A375 (cell line): ENCODE results near the gene NUP210L. TPM values are rescaled to one million over a fixed set of nuclear protein-coding genes. Genes with fewer than 3 reads are reported as not detected.

Experiments
- small RNA-seq: library from RNA; depleted of rRNA; stranded (forward); fragments of <200 nt; gene quantifications from one replicate; pipeline ENCODE3, GENCODE V24; 2014
- total RNA-seq: library from RNA; depleted of rRNA; stranded (reverse); fragments of >200 nt; shearing (Covaris generic); gene quantifications from 2 replicates; pipeline ENCODE4 v1.2.3, GENCODE V29; 2014; rRNA removed

Gene NUP210L
- total RNA-seq: 0.08 TPM in 1 of 2 replicates, not detected in the other

GRCh38 chr1:154154534-154155191 is at the start of gene NUP210L:
Gene NUP210L (minus strand): TSS chr1:154155073.

GRCh38 chr1:154191990-154192461 is 37.2 kb upstream of the NUP210L start, which contains the start of gene TPM3:
Gene TPM3 (minus strand): TSS chr1:154192100. CDS start chr1:154192018, 82 bp downstream.

GRCh38 chr1:153990468-153991150 is 164.3 kb downstream of the NUP210L start, which contains the start of gene RPS27:
Gene RPS27 (plus strand): TSS chr1:153990762. CDS start chr1:153990797, 35 bp downstream.

GRCh38 chr1:153985941-153986761 is 168.7 kb downstream of the NUP210L start, which contains the start of gene RAB13:
Gene RAB13 (minus strand): TSS chr1:153986339. CDS start chr1:153986236, 103 bp downstream.

DNA sequence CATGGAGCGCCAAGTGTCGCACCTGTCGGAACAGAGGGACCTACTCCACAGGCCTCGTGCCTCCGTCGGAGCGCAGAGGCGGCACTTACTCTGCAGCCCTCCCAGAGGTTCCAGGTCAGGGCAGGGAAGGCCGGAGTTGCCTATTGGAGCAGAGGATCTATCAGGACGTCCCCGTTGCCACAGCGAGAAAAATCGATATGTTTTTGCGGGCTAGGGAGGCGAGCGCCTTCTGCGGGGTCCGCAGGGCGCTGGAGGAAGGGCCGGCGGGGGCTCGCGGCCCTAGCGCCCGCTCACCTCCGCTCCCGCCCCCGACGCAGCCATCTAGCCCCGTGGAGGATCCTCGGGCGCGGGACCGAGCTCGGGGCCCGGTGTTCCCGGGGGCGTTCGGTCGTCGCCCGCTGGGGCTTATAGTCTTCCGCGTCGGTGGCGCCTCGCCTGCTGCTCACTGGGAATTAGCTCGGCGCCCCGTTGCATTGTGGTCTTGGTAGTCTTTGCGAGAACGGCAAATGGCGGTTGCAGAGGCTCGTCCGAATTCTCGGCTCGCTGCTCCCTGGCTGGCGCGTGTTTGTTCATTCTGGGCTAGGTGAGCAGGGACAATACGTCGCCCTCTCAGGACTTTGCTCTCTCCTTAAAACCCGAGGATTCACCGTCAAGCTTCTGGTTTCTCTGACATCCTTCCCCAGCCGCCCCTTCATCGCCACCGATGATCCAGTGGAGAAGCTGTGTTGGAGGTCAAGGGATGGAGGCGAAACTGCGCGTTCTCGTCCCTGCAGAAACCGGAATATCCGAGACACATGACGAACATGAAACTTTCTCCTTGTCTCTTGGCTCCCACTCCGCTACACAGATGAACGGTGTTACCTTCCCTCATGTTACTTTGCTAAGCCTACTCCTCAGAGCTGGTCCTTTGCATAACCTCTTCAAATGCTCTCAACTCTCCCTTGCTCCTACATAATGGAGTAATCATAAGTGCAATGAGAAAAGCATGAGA is 177.3 kb downstream of the NUP210L start, which contains the start of gene JTB:
TSS of gene JTB (minus strand) at position 425 of the 991 bp plus-strand sequence. CDS start at position 3, 422 bp downstream.

DNA sequence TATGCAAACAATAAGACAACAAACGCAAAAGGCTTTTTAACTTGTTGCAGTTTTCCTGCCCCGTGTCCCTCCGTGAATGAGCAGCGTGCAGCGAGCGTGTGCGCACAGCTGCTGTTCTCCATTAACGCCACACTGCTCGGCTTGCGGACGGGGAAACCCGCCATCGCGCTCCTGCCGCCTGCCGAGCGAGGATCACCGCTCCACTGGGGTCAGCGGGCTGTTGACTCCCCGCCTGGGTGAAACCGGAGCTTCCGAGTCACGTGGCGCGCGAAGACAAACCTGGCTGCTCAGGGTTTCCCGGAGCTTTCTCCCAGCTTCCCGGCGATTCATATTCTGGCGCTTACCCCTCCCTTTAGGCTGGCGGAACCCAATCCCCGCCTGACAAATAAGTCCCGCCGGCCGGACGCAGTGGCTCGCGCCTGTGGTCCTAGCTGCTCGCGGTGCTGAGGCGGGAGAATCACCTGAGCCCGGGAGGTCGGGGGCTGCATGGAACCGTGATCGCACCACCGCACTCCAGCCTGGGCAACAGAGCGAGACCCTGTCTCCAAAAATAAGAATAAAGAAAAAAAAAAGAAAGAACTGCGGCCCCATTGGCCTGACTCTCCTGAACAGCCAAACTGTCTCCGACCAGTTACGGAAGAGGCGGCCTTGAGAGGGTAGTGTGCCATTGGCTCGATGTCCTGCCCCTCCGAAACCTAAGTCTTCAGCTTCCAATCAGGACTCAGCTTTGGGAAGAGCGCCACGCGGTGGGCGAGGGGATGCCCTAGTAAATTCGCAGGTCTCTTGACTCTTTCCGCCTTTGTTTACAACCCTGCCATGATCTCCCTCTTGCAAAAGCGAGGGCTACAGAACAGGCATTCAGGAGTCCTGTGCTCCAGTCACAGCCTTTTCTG is 187.5 kb downstream of the NUP210L start, which contains the start of gene CREB3L4:
TSS of gene CREB3L4 (plus strand) at position 796 of the 893 bp plus-strand sequence. CDS start 624 bp downstream, outside the sequence.

GRCh38 chr1:153963030-153963849 is 191.6 kb downstream of the NUP210L start, which contains the start of gene SLC39A1:
Gene SLC39A1 (minus strand): TSS chr1:153963537. CDS start chr1:153962715, 822 bp downstream.

GRCh38 chr1:153958111-153958960 is 196.5 kb downstream of the NUP210L start, which contains the start of gene CRTC2:
Gene CRTC2 (minus strand): TSS chr1:153958612. CDS start chr1:153958497, 115 bp downstream.

DNA sequence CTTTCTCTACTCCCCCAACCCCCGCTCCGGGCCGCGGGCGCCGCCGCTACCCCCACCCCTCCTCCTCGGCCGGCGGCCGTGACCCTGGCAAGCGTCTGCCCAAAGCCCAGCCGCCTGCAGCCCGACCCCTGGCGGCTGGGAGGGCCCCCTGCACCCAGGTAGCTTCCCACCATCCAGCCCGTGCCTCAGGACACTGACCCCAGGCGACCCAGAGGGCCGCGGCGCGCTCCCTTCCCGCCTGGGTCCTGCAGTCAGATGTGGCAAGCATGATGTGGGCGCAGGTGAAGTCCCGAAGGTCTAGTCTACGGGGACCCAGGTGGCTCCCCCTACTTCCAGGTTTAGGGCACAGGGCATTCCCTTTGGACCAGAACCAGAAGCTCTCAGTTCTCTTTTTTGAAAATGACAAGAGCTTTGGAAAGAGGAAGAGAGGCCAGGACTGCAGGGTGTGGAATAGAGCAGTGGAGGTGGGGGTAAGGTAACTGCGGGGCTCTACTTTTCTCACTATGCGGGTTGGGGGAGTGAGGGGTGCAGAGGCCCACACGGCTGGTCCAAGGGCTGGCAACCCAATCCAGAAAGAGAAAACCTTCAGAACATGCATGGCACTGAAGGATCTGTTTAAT is 208.1 kb downstream of the NUP210L start, which contains the start of gene DENND4B:
TSS of gene DENND4B (minus strand) at position 97 of the 620 bp plus-strand sequence. CDS start 2,344 bp downstream, outside the sequence.

Small RNA genes within 50 kb of the gene (small RNA-seq; reads per million reads assigned to genes)
- not detected for gene MIR190B
- not detected for gene MIR5698
- gene MIR6737: not detected
- gene RNU6-179P: not detected

Other genes starting within 250 kb of the NUP210L start
- gene GATAD2B, start 232.1 kb downstream of the NUP210L start, total RNA-seq: 9.7 and 11.2 TPM in 2 replicates
- 34.9 and 35.8 TPM in 2 replicates for gene DENND4B, start 208.4 kb downstream of the NUP210L start, total RNA-seq
- gene CRTC2, start 196.5 kb downstream of the NUP210L start, total RNA-seq: 24.2 and 79.5 TPM in 2 replicates
- gene SLC39A1, start 191.5 kb downstream of the NUP210L start, total RNA-seq: 180 and 181 TPM in 2 replicates
- gene CREB3L4, start 187.2 kb downstream of the NUP210L start, total RNA-seq: 22.7 and 28.3 TPM in 2 replicates
- 219 and 221 TPM in 2 replicates for gene JTB, start 177.4 kb downstream of the NUP210L start, total RNA-seq
- gene RAB13, start 168.7 kb downstream of the NUP210L start, total RNA-seq: 76.3 and 82.2 TPM in 2 replicates
- gene RPS27, start 164.3 kb downstream of the NUP210L start, total RNA-seq: 4,591 and 4,593 TPM in 2 replicates
- gene TPM3, start 37.0 kb upstream of the NUP210L start, total RNA-seq: 590 and 822 TPM in 2 replicates
- not detected in 2 replicates for gene CFAP141, start 51.3 kb upstream of the NUP210L start, total RNA-seq
- gene UBAP2L, start 65.9 kb upstream of the NUP210L start, total RNA-seq: 170 and 193 TPM in 2 replicates
- gene HAX1, start 117.6 kb upstream of the NUP210L start, total RNA-seq: 318 and 380 TPM in 2 replicates
- not detected in 2 replicates for gene AQP10, start 166.0 kb upstream of the NUP210L start, total RNA-seq
- 92.2 and 105 TPM in 2 replicates for gene ATP8B2, start 170.5 kb upstream of the NUP210L start, total RNA-seq